NCI-H2107 treated with DMSO at 0.1 percent for 48 hours (cell line): ENCODE measurements around the gene SPTBN5.

Experiments
- DNase-seq: peaks from one replicate; lab custom pipeline; 2025; ENCODE audit not compliant: unreplicated experiment; lab: John Stamatoyannopoulos, UW

Gene SPTBN5

GRCh38 chr15:41809121-41809520, 84.7 kb downstream of the SPTBN5 start:
- DNase-seq, result no peak

- DNase-seq, result peak; percentile 27
Observed at GRCh38 chr15:41806291-41807181, 87.3 kb downstream of the SPTBN5 start.

GRCh38 chr15:41805711-41806110, 88.1 kb downstream of the SPTBN5 start:
- DNase-seq, result no peak

GRCh38 chr15:41804916-41805666, 88.8 kb downstream of the SPTBN5 start:
- DNase-seq, result no peak

DNA sequence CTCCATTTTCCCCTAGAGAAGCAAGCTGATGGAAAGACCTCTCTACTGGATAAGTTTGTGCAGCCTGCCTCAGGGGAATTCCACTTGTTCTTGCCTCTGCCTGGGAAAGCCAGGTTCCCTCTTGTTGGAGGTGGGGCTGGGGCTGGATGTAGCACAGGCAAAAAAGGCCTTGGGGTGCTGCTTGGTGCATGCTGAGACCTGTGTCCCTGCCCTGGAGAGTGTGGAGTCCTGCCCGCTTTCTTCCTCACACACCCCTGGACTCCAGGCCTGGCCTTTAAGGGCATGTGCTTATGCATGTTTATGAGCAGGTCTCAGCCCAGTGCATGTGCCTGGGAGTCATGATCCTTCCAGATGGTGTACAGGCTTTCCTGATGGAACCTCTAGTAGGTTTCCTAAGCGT, 89.5 kb downstream of the SPTBN5 start:
- DNase-seq, result peak; percentile 66

- DNase-seq, result no peak
Observed at GRCh38 chr15:41801850-41802455, 91.9 kb downstream of the SPTBN5 start.

- no peak for DNase-seq
Observed at GRCh38 chr15:41801185-41801584, 92.7 kb downstream of the SPTBN5 start.

DNA sequence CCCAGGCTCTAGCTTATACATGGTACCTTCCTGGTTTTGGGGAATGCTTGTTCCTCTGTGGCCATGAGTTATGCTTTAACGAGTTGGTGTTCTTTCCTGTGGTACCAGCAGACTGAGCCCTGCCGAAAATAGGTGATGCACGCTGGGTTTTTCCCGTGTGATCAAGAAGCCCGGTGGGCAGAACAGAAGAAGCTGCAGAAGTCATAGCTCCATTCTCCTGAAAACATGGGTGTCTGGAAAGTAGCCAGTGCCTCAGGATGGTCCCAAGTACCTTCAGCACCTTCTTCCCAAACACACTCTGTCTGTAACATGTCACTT, 94.4 kb downstream of the SPTBN5 start:
- DNase-seq, result no peak

GRCh38 chr15:41798607-41799487, 95.0 kb downstream of the SPTBN5 start:
- no peak for DNase-seq
